ENCODE data around the gene LIN28B.
"Not testable (repeated sequence)": the region's sequence is repeated elsewhere in the genome, so short reads cannot be mapped to it uniquely, and the experiment has no call there.

LIN28B gene

GRCh38 chr6:104956731-104957294, at the start of gene LIN28B:
Gene LIN28B (plus strand): TSS chr6:104957107. CDS start chr6:104957251, 144 bp downstream.
- DNase-seq = no peak

- DNase-seq = no peak
These were observed 48.6 kb upstream of the LIN28B start for GRCh38 chr6:104908031-104908887.

- DNase-seq = no peak
These were observed 47.9 kb upstream of the LIN28B start for GRCh38 chr6:104908888-104909525.

- DNase-seq = no peak
These were observed 35.0 kb upstream of the LIN28B start for GRCh38 chr6:104921896-104922295.

GRCh38 chr6:104928141-104928540, 28.8 kb upstream of the LIN28B start:
- DNase-seq = no peak

GRCh38 chr6:104929353-104929752, 27.6 kb upstream of the LIN28B start:
- DNase-seq = no peak

GRCh38 chr6:104930939-104931338, 26.0 kb upstream of the LIN28B start:
- no peak for DNase-seq

- no peak for DNase-seq
These were observed 20.0 kb upstream of the LIN28B start for GRCh38 chr6:104936766-104937535.

- DNase-seq = no peak
These were observed 16.5 kb upstream of the LIN28B start for GRCh38 chr6:104940238-104940892.

GRCh38 chr6:104940893-104941728, 15.8 kb upstream of the LIN28B start:
- DNase-seq = no peak

GRCh38 chr6:104941729-104942091, 15.2 kb upstream of the LIN28B start:
- DNase-seq = no peak

GRCh38 chr6:104943781-104944180, 13.1 kb upstream of the LIN28B start:
- no peak for DNase-seq

GRCh38 chr6:104949206-104949605, 7.7 kb upstream of the LIN28B start:
- DNase-seq = no peak

GRCh38 chr6:104951677-104952076, 5.2 kb upstream of the LIN28B start:
- no peak for DNase-seq

- no peak for DNase-seq
These were observed 4.0 kb upstream of the LIN28B start for GRCh38 chr6:104952911-104953399.

- not testable (repeated sequence) for DNase-seq
These were observed 3.3 kb upstream of the LIN28B start for GRCh38 chr6:104953400-104954189.

- DNase-seq = no peak
These were observed 2.6 kb upstream of the LIN28B start for GRCh38 chr6:104954190-104954797.

GRCh38 chr6:104955491-104955890, 1.4 kb upstream of the LIN28B start:
- no peak for DNase-seq

GRCh38 chr6:104955927-104956730, 778 bp upstream of the LIN28B start:
- no peak for DNase-seq
